SJSA1 (cell line): Measurements from ENCODE around the gene PTPRG. TPM values are rescaled to one million over a fixed set of nuclear protein-coding genes. Genes with fewer than 3 reads are reported as not detected.

Experiments
- DNase-seq, 2 experiments: peaks; one replicate each; pipeline ENCODE4 v3.0.0-alpha.2; 2015 to 2020; ENCODE audit warnings: low spot score in 2 of 2, low read depth in 1 of 2
- H3K27ac ChIP-seq: fragments of 250-450 bp; sonication (Bioruptor Pico); 2 replicates; pipeline ENCODE4 v1.5.1; 2020; ENCODE audit warnings: mild to moderate bottlenecking, moderate library complexity
- H3K27me3 ChIP-seq: fragments of 250-450 bp; sonication (Bioruptor Pico); replicated peaks from 2 replicates; pipeline ENCODE4 v1.5.1; 2020; ENCODE audit warnings: mild to moderate bottlenecking, moderate library complexity
- H3K36me3 ChIP-seq: fragments of 250-450 bp; sonication (Bioruptor Pico); 2 replicates; pipeline ENCODE4 v1.5.1; 2020; ENCODE audit warnings: mild to moderate bottlenecking
- H3K4me1 ChIP-seq: fragments of 250-450 bp; sonication (Bioruptor Pico); replicated peaks from 2 replicates; pipeline ENCODE4 v1.6.1; 2021; ENCODE audit warnings: mild to moderate bottlenecking
- H3K4me3 ChIP-seq: fragments of 250-450 bp; sonication (Bioruptor Pico); 2 replicates; pipeline ENCODE4 v1.5.1; 2020; ENCODE audit warnings: mild to moderate bottlenecking
- H3K9me3 ChIP-seq: fragments of 250-450 bp; sonication (Bioruptor Pico); replicated peaks from 2 replicates; pipeline ENCODE4 v1.5.1; 2020; ENCODE audit warnings: mild to moderate bottlenecking
- total RNA-seq: library from RNA; depleted of rRNA; stranded (reverse); fragments of >200 nt; shearing (Covaris generic); gene quantifications from 2 replicates; pipeline ENCODE4 v1.2.3, GENCODE V29; 2014

PTPRG gene
- total RNA-seq, 1 experiment from 2014 or later = 18.5 TPM

DNA sequence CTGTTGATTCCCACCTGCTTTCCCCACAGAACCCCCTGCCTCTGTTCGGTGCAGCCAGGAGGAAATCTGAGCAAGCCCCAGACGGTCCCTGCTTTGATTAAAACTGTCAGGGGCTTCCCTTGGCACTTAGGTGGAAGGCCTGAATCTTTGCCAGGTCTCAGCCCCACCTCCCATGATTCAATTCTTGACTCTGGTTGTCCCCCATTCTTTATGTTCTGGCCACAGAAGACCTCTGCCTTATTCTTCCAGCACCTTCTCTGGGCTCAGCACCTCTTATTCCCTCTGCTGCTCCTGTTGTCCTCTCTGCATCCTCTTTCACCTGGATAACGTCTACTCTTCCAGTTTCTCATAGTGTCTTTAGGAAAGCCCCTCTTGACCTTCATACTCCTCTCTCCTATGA, 349.4 kb downstream of the PTPRG start:
- DNase-seq = no peak
- Histone ChIP-seq H3K27ac (no peak overlapping the region), H3K9me3 (no peaks in the 10 kb centered on the region), H3K4me3 (no peak overlapping the region), H3K27me3 (no peaks in the 10 kb centered on the region), H3K36me3 (no peaks in the 10 kb centered on the region), H3K4me1 (no peaks in the 10 kb centered on the region)

GRCh38 chr3:61912158-61912557, 350.8 kb downstream of the PTPRG start:
- Histone ChIP-seq H3K36me3 (no peaks in the 10 kb centered on the region), H3K27me3 (no peaks in the 10 kb centered on the region), H3K4me1 (no peaks in the 10 kb centered on the region), H3K9me3 (no peaks in the 10 kb centered on the region), H3K4me3 (no peak overlapping the region), H3K27ac (no peak overlapping the region)
- no peak for DNase-seq

GRCh38 chr3:61913701-61914100, 352.3 kb downstream of the PTPRG start:
- Histone ChIP-seq H3K4me3 (no peak overlapping the region), H3K27ac (no peak overlapping the region), H3K4me1 (no peaks in the 10 kb centered on the region), H3K36me3 (no peaks in the 10 kb centered on the region), H3K27me3 (no peaks in the 10 kb centered on the region; the same call in 1 of the 2 replicates), H3K9me3 (no peaks in the 10 kb centered on the region)
- no peak for DNase-seq

DNA sequence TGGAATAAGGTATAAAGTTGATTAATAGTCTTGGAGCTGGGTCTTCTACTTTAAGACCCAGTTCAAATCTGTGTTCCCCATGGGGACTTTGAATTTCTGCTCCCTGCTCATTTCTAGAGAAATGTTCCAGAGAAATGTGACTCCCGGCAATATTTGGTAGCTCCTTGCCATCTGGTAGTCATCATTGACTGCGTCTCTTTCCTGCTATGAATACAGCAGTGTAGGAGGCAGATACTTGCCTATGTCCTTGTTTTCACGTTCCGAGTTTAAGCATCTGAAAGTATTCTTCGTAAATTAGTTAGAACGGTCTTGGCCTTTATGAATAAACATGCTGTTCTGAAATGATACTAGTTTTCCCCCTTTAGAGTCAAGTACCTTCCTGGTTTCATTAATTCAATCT, 352.9 kb downstream of the PTPRG start:
- no peak for DNase-seq
- Histone ChIP-seq H3K4me3 (no peak overlapping the region), H3K4me1 (no peaks in the 10 kb centered on the region), H3K27ac (no peak overlapping the region), H3K36me3 (no peaks in the 10 kb centered on the region), H3K27me3 (no peaks in the 10 kb centered on the region; the same call in 1 of the 2 replicates), H3K9me3 (no peaks in the 10 kb centered on the region)

- DNase-seq = no peak
- Histone ChIP-seq H3K4me1 (no peaks in the 10 kb centered on the region), H3K9me3 (no peaks in the 10 kb centered on the region), H3K36me3 (no peaks in the 10 kb centered on the region), H3K27ac (no peak overlapping the region), H3K27me3 (no peaks in the 10 kb centered on the region; the same call in 1 of the 2 replicates), H3K4me3 (no peak overlapping the region)
Measured at GRCh38 chr3:61915296-61915695, 353.9 kb downstream of the PTPRG start.

DNA sequence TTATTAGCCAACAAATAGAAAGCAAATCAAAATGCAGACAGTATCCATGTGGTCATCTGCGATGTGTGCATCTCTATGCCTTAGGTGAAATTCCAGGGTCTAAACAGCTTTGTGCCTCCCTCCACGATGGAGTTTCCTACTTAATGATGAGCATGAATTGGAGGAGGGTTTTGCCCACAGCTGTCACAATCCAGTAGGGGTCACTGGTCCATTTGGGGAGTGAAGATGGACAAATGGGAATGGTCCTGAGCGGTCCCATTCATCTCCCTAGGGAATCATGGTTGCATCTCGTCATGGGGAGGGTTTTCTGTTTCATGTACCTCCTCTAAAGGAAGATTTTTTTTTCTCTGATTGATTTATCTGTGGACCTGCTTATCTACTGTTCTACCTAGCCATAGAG, 358.0 kb downstream of the PTPRG start:
- H3K4me1 ChIP-seq = no peaks in the 10 kb centered on the region
- no peaks in the 10 kb centered on the region; the same call in 1 of the 2 replicates for H3K27me3 ChIP-seq
- no peak for DNase-seq
- no peaks in the 10 kb centered on the region for H3K36me3 ChIP-seq
- no peak overlapping the region for H3K4me3 ChIP-seq
- no peak overlapping the region for H3K27ac ChIP-seq
- H3K9me3 ChIP-seq = no peaks in the 10 kb centered on the region

GRCh38 chr3:61922118-61922517, 360.7 kb downstream of the PTPRG start:
- H3K4me3 ChIP-seq = no peak overlapping the region
- H3K36me3 ChIP-seq = no peaks in the 10 kb centered on the region
- H3K4me1 ChIP-seq = no peaks in the 10 kb centered on the region
- DNase-seq = no peak
- H3K27me3 ChIP-seq = no peaks in the 10 kb centered on the region; the same call in 1 of the 2 replicates
- no peaks in the 10 kb centered on the region for H3K9me3 ChIP-seq
- H3K27ac ChIP-seq = no peak overlapping the region

DNA sequence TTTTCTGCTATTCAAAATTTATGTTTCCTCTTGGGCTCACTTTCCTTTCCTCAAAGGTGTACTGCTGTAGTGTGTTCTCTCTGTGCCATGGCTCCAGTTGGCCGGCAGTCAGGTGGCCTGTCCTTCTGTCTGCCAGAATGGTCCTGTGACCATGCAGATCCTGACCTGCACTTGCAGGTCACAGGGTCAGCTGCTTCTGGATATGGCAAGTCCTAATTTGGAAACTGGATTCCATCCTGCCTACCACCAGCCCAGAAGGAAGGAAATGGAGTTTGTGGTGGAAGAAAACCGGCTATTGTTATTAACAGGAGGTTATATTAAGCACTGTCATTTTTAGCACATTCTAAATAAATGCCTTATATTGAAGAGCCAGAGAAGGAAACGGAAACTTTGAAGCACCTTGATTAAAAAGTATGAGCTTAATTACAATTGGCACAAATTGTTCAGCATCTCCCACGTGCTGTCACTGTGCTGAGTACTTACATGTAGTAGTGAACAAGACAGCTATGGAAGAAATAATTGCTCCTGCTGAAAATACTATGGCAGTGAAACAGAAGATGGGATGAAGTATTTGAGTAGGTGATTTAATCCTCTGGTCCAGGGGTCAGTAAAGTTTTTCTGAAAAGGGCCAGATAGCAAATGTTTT, 362.8 kb downstream of the PTPRG start:
- no peaks in the 10 kb centered on the region for H3K4me1 ChIP-seq
- H3K9me3 ChIP-seq = no peaks in the 10 kb centered on the region
- no peaks in the 10 kb centered on the region for H3K27me3 ChIP-seq
- DNase-seq = no peak
- H3K4me3 ChIP-seq = no peak overlapping the region
- no peaks in the 10 kb centered on the region for H3K36me3 ChIP-seq
- H3K27ac ChIP-seq = no peak overlapping the region

DNA sequence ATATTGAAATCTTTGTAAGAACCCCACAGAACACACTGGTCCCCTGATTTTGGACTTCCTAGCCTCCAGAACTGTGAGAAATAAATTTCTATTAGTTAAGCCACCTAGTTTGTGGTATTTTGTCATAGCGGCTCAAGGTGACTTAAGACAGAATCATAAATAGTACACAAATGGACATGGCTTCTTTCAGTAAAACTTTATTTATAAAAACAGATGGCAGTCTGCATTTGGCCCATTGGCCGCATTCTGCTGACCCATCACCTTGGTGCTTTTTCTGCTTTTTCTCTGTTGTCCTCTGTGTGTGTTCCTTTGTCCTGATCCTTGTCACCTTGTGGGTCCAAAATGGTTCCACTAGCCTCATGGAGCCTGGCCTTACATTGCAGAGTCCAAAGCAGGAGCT, 363.6 kb downstream of the PTPRG start:
- H3K4me1 ChIP-seq = no peaks in the 10 kb centered on the region
- H3K27ac ChIP-seq = no peak overlapping the region
- H3K27me3 ChIP-seq = no peaks in the 10 kb centered on the region
- H3K9me3 ChIP-seq = no peaks in the 10 kb centered on the region
- no peaks in the 10 kb centered on the region for H3K36me3 ChIP-seq
- H3K4me3 ChIP-seq = no peak overlapping the region
- DNase-seq = no peak

GRCh38 chr3:61925721-61926120, 364.4 kb downstream of the PTPRG start:
- Histone ChIP-seq H3K4me3 (no peak overlapping the region), H3K9me3 (no peaks in the 10 kb centered on the region), H3K27me3 (no peaks in the 10 kb centered on the region), H3K4me1 (no peaks in the 10 kb centered on the region), H3K36me3 (no peaks in the 10 kb centered on the region), H3K27ac (no peak overlapping the region)
- no peak for DNase-seq

GRCh38 chr3:61926923-61927322, 365.6 kb downstream of the PTPRG start:
- Histone ChIP-seq H3K9me3 (no peaks in the 10 kb centered on the region), H3K4me3 (no peak overlapping the region), H3K4me1 (no peaks in the 10 kb centered on the region), H3K36me3 (no peaks in the 10 kb centered on the region), H3K27me3 (no peaks in the 10 kb centered on the region), H3K27ac (no peak overlapping the region)
- DNase-seq = no peak

DNA sequence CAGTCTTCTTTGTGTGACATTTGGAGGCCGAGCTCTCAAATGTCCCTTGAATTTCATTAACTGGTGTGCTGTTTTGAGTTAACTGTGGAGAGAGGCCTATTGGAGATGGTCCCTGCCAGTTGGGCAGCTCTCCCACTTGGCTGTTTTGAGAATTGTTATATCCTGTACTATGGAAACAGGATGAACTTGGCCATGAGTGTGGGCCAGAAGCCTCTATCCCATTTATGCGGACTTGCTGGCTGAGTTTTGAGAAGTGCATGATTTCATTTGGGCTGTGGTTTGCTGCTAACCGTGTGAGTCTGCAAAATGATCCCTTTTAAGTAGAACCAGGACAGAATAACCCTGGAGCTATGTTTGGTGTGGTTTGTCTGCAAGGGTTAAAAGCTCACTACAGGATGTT, 366.0 kb downstream of the PTPRG start:
- Histone ChIP-seq H3K4me1 (no peaks in the 10 kb centered on the region), H3K9me3 (no peaks in the 10 kb centered on the region), H3K27me3 (no peaks in the 10 kb centered on the region), H3K36me3 (no peaks in the 10 kb centered on the region), H3K27ac (no peak overlapping the region), H3K4me3 (no peak overlapping the region)
- DNase-seq = no peak

- no peaks in the 10 kb centered on the region for H3K36me3 ChIP-seq
- no peaks in the 10 kb centered on the region for H3K4me1 ChIP-seq
- H3K27me3 ChIP-seq = no peaks in the 10 kb centered on the region
- DNase-seq = no peak
- H3K4me3 ChIP-seq = no peak overlapping the region
- H3K27ac ChIP-seq = no peak overlapping the region
- H3K9me3 ChIP-seq = no peaks in the 10 kb centered on the region
Measured at GRCh38 chr3:61928039-61928438, 366.7 kb downstream of the PTPRG start.

DNA sequence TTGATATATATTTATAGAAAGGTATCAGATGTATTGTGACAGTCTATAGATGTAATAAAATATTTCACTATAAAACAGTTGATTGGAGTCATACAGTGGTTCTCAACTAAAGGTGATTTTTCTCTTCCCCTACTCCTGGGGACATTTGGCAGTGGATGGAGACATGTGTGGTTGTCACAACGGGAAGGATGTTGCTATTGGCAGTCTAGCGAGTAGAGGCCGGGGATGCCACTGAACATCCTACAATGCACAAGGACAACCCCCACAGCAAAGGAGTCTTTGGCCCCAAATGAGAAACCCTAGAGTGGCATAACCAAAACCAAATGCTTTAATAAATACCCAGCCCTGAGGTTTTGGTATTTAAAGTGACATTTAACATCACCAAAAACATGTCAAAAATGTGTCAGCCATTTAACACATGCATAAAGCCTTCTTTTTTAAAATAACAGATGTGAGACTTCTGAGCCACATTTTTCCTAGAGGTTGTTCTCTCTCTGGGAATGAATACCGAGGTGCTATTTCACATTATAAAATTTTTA, 367.5 kb downstream of the PTPRG start:
- no peaks in the 10 kb centered on the region for H3K27me3 ChIP-seq

DNA sequence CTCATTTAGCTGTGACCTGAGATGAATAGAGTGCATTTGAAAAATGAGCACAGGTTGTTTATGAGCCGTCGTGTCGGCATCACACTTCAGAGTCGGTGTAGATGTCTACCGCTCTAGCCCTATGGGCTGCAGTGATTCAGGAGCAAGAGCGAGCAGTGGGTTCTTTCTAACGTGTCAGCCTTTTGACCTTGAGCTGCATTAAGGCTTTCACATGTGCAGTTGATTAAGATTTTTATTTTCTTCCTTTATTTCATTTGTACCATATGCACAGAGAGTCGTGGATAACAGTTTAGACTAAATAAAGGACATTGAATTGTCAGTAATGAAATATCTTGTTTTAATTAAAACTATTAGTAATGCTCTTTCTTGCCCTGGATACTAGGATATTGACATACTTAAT, 368.2 kb downstream of the PTPRG start:
- Histone ChIP-seq H3K9me3 (no peaks in the 10 kb centered on the region), H3K4me3 (no peak overlapping the region), H3K27ac (no peak overlapping the region), H3K4me1 (no peaks in the 10 kb centered on the region), H3K36me3 (no peaks in the 10 kb centered on the region), H3K27me3 (no peaks in the 10 kb centered on the region)
- DNase-seq = no peak

More for the DNA sequence above, 367.5 kb downstream of the PTPRG start:
- Histone ChIP-seq H3K27ac (no peak overlapping the region), H3K4me3 (no peak overlapping the region), H3K36me3 (no peaks in the 10 kb centered on the region), H3K9me3 (no peaks in the 10 kb centered on the region), H3K4me1 (no peaks in the 10 kb centered on the region)
- DNase-seq = no peak
